Testis (tissue), 2 donors: ENCODE data around the gene PRKACB.

ENCODE experiments used
- POLR2A ChIP-seq: fragments of 450-650 bp; IDR thresholded peaks from one replicate; pipeline ENCODE4 v1.6.1; 2017; ENCODE audit warnings: antibody characterized with exemption, mild to moderate bottlenecking, moderate library complexity
- TF ChIP-seq, protein P1 (sequence below), 3 experiments: fragments of 450-650 bp in 2 of 3; fragments of 200-600 bp in 1 of 3; sonication (generic) in 1 of 3; IDR thresholded peaks; one replicate each; pipeline ENCODE4 v1.5.1; 2016 to 2019; ENCODE audit warnings: antibody characterized with exemption in 3 of 3, mild to moderate bottlenecking in 2 of 3, moderate library complexity in 1 of 3

GRCh38 chr1:84267476-84267875 is 123.4 kb downstream of the PRKACB start:
- TF ChIP-seq, protein P1, sequence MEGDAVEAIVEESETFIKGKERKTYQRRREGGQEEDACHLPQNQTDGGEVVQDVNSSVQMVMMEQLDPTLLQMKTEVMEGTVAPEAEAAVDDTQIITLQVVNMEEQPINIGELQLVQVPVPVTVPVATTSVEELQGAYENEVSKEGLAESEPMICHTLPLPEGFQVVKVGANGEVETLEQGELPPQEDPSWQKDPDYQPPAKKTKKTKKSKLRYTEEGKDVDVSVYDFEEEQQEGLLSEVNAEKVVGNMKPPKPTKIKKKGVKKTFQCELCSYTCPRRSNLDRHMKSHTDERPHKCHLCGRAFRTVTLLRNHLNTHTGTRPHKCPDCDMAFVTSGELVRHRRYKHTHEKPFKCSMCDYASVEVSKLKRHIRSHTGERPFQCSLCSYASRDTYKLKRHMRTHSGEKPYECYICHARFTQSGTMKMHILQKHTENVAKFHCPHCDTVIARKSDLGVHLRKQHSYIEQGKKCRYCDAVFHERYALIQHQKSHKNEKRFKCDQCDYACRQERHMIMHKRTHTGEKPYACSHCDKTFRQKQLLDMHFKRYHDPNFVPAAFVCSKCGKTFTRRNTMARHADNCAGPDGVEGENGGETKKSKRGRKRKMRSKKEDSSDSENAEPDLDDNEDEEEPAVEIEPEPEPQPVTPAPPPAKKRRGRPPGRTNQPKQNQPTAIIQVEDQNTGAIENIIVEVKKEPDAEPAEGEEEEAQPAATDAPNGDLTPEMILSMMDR (IDR thresholded peaks at IDR 0.05): no peak
- no peak for TF ChIP-seq POLR2A
